H1 (cell line): ENCODE data around the gene ACACA. TPM values are rescaled to one million over a fixed set of nuclear protein-coding genes. Genes with fewer than 3 reads are reported as not detected.

Experiments
- CTCF ChIA-PET: fragments of 300-600 bp; sonication (Branson Sonifier 250); formaldehyde crosslinking; loops from one replicate; lab custom pipeline; 2021; ENCODE audit not compliant: partially characterized antibody; lab: Charles Lee
- POLR2A ChIA-PET: fragments of 300-600 bp; sonication (Branson Sonifier 250); formaldehyde crosslinking; loops from one replicate; lab custom pipeline; 2021; ENCODE audit warnings: inconsistent platforms; ENCODE audit not compliant: partially characterized antibody; lab: Charles Lee
- DNase-seq, 2 experiments: peaks; one replicate each; pipeline versions ENCODE4 v3.0.0 to v3.0.0-alpha.2; 2010 to 2022; ENCODE audit warnings: low spot score in 2 of 2, low read depth in 1 of 2, mixed read lengths in 1 of 2
- FAIRE-seq: peaks from 2 replicates; lab custom pipeline; 2011; peaks lifted over from hg19 to GRCh38; lab: Jason Lieb, UNC
- H2AFZ ChIP-seq: 2 replicates; pipeline ENCODE4 v1.8.1; 2012; ENCODE audit warnings: low read length, inconsistent platforms
- H2AK5ac ChIP-seq: 2 replicates; pipeline ENCODE4 v1.6.1; 2013; ENCODE audit warnings: low read depth, low read length
- H2BK120ac ChIP-seq: replicated peaks from 2 replicates; pipeline ENCODE3; 2013; ENCODE audit warnings: low read depth, low read length, inconsistent platforms
- H2BK12ac ChIP-seq: 2 replicates; pipeline ENCODE4 v1.6.1; 2013; ENCODE audit warnings: low read depth, low read length
- H2BK15ac ChIP-seq: 2 replicates; pipeline ENCODE4 v1.6.1; 2013; ENCODE audit warnings: low read length
- H2BK20ac ChIP-seq: 2 replicates; pipeline ENCODE4 v1.6.1; 2013; ENCODE audit warnings: low read length
- H2BK5ac ChIP-seq: 2 replicates; pipeline ENCODE4 v1.6.1; 2013; ENCODE audit warnings: low read depth, low read length
- H3K14ac ChIP-seq: 2 replicates; pipeline ENCODE4 v1.6.1; 2013; ENCODE audit warnings: inconsistent platforms; ENCODE audit not compliant: insufficient read length
- H3K18ac ChIP-seq: 2 replicates; pipeline ENCODE4 v1.6.1; 2013; ENCODE audit warnings: low read length; ENCODE audit errors: extremely low read depth
- H3K23ac ChIP-seq: 2 replicates; pipeline ENCODE4 v1.6.1; 2013; ENCODE audit warnings: inconsistent platforms; ENCODE audit not compliant: insufficient read length
- H3K23me2 ChIP-seq: 2 replicates; pipeline ENCODE4 v1.6.1; 2013; ENCODE audit warnings: low read depth, low read length
- H3K27ac ChIP-seq: 2 replicates; pipeline ENCODE4 v1.6.1; 2011; ENCODE audit warnings: low read depth, low read length, inconsistent platforms
- H3K27me3 ChIP-seq, 4 experiments: replicated peaks in 1 of 4; 1 replicate in 1 of 4; 2 replicates in 3 of 4; pipeline versions ENCODE4 v1.6.1 to v1.8.1; 2011 to 2013; ENCODE audit warnings: low read length in 3 of 4, mild to moderate bottlenecking in 3 of 4, inconsistent platforms in 2 of 4, mixed read lengths in 2 of 4, moderate library complexity in 1 of 4; ENCODE audit not compliant: control insufficient read depth in 3 of 4, insufficient read depth in 3 of 4; ENCODE audit errors: extremely low read depth in 1 of 4
- H3K36me3 ChIP-seq, 4 experiments: 2 replicates each; pipeline versions ENCODE4 v1.6.1 to v1.8.1; 2011 to 2013; ENCODE audit warnings: mild to moderate bottlenecking in 4 of 4, low read length in 3 of 4, moderate library complexity in 2 of 4, control low read depth in 1 of 4, inconsistent platforms in 1 of 4; ENCODE audit not compliant: insufficient read depth in 4 of 4, control insufficient read depth in 2 of 4
- H3K4ac ChIP-seq: replicated peaks from 2 replicates; pipeline ENCODE3; 2013; ENCODE audit warnings: low read length, low read depth, mixed read lengths, inconsistent platforms; ENCODE audit not compliant: insufficient read length
- H3K4me1 ChIP-seq, 4 experiments: replicated peaks in 1 of 4; 1 replicate in 1 of 4; 2 replicates in 3 of 4; pipeline versions ENCODE4 v1.6.1 to v1.8.1; 2011 to 2013; ENCODE audit warnings: low read length in 3 of 4, inconsistent platforms in 2 of 4, mixed read lengths in 1 of 4; ENCODE audit not compliant: insufficient read depth in 4 of 4, control insufficient read depth in 3 of 4
- H3K4me2 ChIP-seq, 2 experiments: 2 replicates each; pipeline versions ENCODE4 v1.6.1 to v1.8.1; 2011 to 2013; ENCODE audit warnings: low read depth in 2 of 2, low read length in 2 of 2, control low read depth in 1 of 2, inconsistent platforms in 1 of 2, mild to moderate bottlenecking in 1 of 2; ENCODE audit not compliant: insufficient read depth in 1 of 2
- H3K4me3 ChIP-seq, 4 experiments: fragments of 200-600, 300-600 bp in 1 of 4; sonication (generic), shearing (Covaris generic), sonication (Bioruptor Twin) in 1 of 4; 2 replicates each; pipeline versions ENCODE4 v1.5.1 to v1.8.1; 2011 to 2016; ENCODE audit warnings: low read length in 4 of 4, low read depth in 3 of 4, control low read depth in 2 of 4, inconsistent platforms in 2 of 4, mild to moderate bottlenecking in 2 of 4, mixed read lengths in 1 of 4, moderate library complexity in 1 of 4; ENCODE audit not compliant: insufficient read depth in 2 of 4; ENCODE audit errors: extremely low read depth in 1 of 4
- H3K56ac ChIP-seq: replicated peaks from 2 replicates; pipeline ENCODE3; 2013; ENCODE audit warnings: low read depth, mild to moderate bottlenecking, mixed read lengths, low read length, inconsistent platforms; ENCODE audit not compliant: insufficient read length
- H3K79me1 ChIP-seq: 2 replicates; pipeline ENCODE4 v1.6.1; 2013; ENCODE audit warnings: low read depth, low read length, control low read depth
- H3K79me2 ChIP-seq, 2 experiments: 2 replicates each; pipeline versions ENCODE4 v1.6.1 to v1.8.1; 2012 to 2013; ENCODE audit warnings: low read length in 2 of 2, mild to moderate bottlenecking in 2 of 2, inconsistent platforms in 1 of 2; ENCODE audit not compliant: insufficient read depth in 2 of 2, control insufficient read depth in 1 of 2
- H3K9ac ChIP-seq, 4 experiments: replicated peaks in 1 of 4; 1 replicate in 1 of 4; 2 replicates in 3 of 4; pipeline versions ENCODE4 v1.6.1 to v1.8.1; 2011 to 2013; ENCODE audit warnings: low read depth in 3 of 4, low read length in 3 of 4, control low read depth in 2 of 4, mild to moderate bottlenecking in 2 of 4, moderate library complexity in 2 of 4, inconsistent platforms in 1 of 4; ENCODE audit errors: extremely low read depth in 1 of 4
- H3K9me3 ChIP-seq, 2 experiments: 2 replicates each; pipeline versions ENCODE4 v1.6.1 to v1.8.1; 2012 to 2013; ENCODE audit warnings: mild to moderate bottlenecking in 2 of 2, moderate library complexity in 2 of 2, control low read depth in 1 of 2, inconsistent platforms in 1 of 2, low read depth in 1 of 2, low read length in 1 of 2, mixed read lengths in 1 of 2; ENCODE audit not compliant: insufficient read depth in 2 of 2
- H4K20me1 ChIP-seq, 2 experiments: replicated peaks in 1 of 2; 2 replicates each; pipeline versions ENCODE3 to v1.8.1; 2011 to 2013; ENCODE audit warnings: inconsistent platforms in 2 of 2, low read length in 2 of 2, mild to moderate bottlenecking in 1 of 2; ENCODE audit not compliant: insufficient read depth in 2 of 2, control insufficient read depth in 1 of 2
- H4K5ac ChIP-seq: 2 replicates; pipeline ENCODE4 v1.6.1; 2013; ENCODE audit warnings: low read length, low read depth, mixed read lengths, inconsistent platforms; ENCODE audit not compliant: insufficient read length
- H4K8ac ChIP-seq: 2 replicates; pipeline ENCODE4 v1.8.0; 2013; ENCODE audit warnings: mild to moderate bottlenecking, moderate library complexity, low read length, inconsistent platforms; ENCODE audit not compliant: insufficient read depth; ENCODE audit errors: extremely low read depth
- H4K91ac ChIP-seq: replicated peaks from 2 replicates; pipeline ENCODE3; 2013; ENCODE audit warnings: low read length, mixed read lengths, inconsistent platforms; ENCODE audit not compliant: insufficient read length
- MAFK ChIP-seq: IDR thresholded peaks from 2 replicates; pipeline ENCODE4 v1.6.1; 2012; ENCODE audit warnings: low read depth, mild to moderate bottlenecking, improper control_type of control experiment, low read length
- POLR2AphosphoS5 ChIP-seq: IDR thresholded peaks from 2 replicates; pipeline ENCODE4 v1.6.1; 2011; ENCODE audit warnings: low read depth, low read length
- WGBS, 2 experiments: shearing (Covaris generic) in 1 of 2; methylation state at CpG; one replicate each; pipeline versions ENCODE4 v1.1.6 to v1.1.7; 2013 to 2015; ENCODE audit warnings: low lambda C conversion rate in 2 of 2, mixed read lengths in 2 of 2, inconsistent platforms in 1 of 2, low coverage in 1 of 2, missing lambda C conversion rate in 1 of 2; ENCODE audit not compliant: insufficient replicate concordance in 2 of 2, insufficient coverage in 1 of 2, insufficient read length in 1 of 2; ENCODE audit errors: extremely low coverage in 1 of 2, missing lambda C conversion rate in 1 of 2; 5-methylcytosine and 5-hydroxymethylcytosine counted together
- polyA plus RNA-seq, 7 experiments: library from polyadenylated mRNA; depleted of rRNA in 3 of 7; stranded (reverse) in 5 of 7; unstranded in 2 of 7; fragments of >200 nt in 5 of 7; fragments of 200-250 nt in 2 of 7; gene quantifications; 1 replicate in 5 of 7; 2 replicates in 1 of 7; 4 replicates in 1 of 7; pipeline versions ENCODE4 v1.2.1 to v1.2.3, GENCODE V29; 2011 to 2013; ENCODE audit warnings: missing spikeins in 2 of 7, mixed read lengths in 2 of 7
- total RNA-seq: library from RNA; stranded (reverse); fragmentation: NEBNext Ultra II Directional; extraction: Animal tissue kit (Norgen Biotek cat#: 25700); gene quantifications from 2 replicates; pipeline ENCODE4 v1.2.1, GENCODE V29; 2021

The ACACA gene
- total and polyA plus RNA-seq, 2 of the 8 experiments (the other 6 are each of a cell fraction or from before 2014, with no cell fraction given): 74.0 to 160 TPM

- no peak overlapping the region for H3K27ac ChIP-seq
- FAIRE-seq (no peak), DNase-seq (peak in 1 of 2 experiments; percentile 32)
- H3K18ac ChIP-seq: no peak overlapping the region
- H3K79me2 ChIP-seq: peaks cover 0 to 45% of the 10 kb centered on the region in 2 experiments; a peak in 3 of 4 replicates
- H3K4me2 ChIP-seq: no peak overlapping the region
- no peak overlapping the region for H3K14ac ChIP-seq
- TF ChIP-seq POLR2AphosphoS5 (0 out of 2 replicates have a peak, but pooled peaks have one; percentile 34), MAFK (no peak; the same call in 1 of the 2 replicates)
- no peak overlapping the region for H3K4me3 ChIP-seq
- H3K4me1 ChIP-seq: peaks cover 5 to 12% (median 9%) of the 10 kb centered on the region in 4 experiments; a peak in 5 of 7 replicates
- H2BK20ac ChIP-seq: no peak overlapping the region; the same call in 1 of the 2 replicates
- H3K4ac ChIP-seq: no peak overlapping the region
- ChIA-PET CTCF (no interaction called here), POLR2A (interaction anchor here (1.3 kb wide), 1 partner anchor 8 kb away, joined by 5 read pairs; no protein-coding TSS in a partner anchor)
- H2BK15ac ChIP-seq: no peak overlapping the region
- no peak overlapping the region for H2AFZ ChIP-seq
- H4K20me1 ChIP-seq: peaks cover 0 to 5% of the 10 kb centered on the region in 2 experiments
- H4K91ac ChIP-seq: no peak overlapping the region
- H3K36me3 ChIP-seq: peaks cover 0 to 4% (median 0%) of the 10 kb centered on the region in 4 experiments; a peak in 2 of 8 replicates
- no peak overlapping the region for H3K9ac ChIP-seq
- no peak overlapping the region for H2BK120ac ChIP-seq
- H3K23me2 ChIP-seq: no peaks in the 10 kb centered on the region
- H2AK5ac ChIP-seq: no peak overlapping the region
- no peak overlapping the region for H4K5ac ChIP-seq
- no peak overlapping the region for H4K8ac ChIP-seq
- H3K79me1 ChIP-seq: no peaks in the 10 kb centered on the region
- H3K27me3 ChIP-seq: no peaks in the 10 kb centered on the region
- WGBS, 2 experiments: 89% methylated on average over 4 of the region's 4 CpGs; no CpG with 5 or more reads in 1 of the 2 experiments
- H2BK5ac ChIP-seq: 0 out of 2 replicates have a peak overlapping the region, but pooled peaks have one; percentile 13
- H3K23ac ChIP-seq: no peak overlapping the region
- H3K9me3 ChIP-seq: no peaks in the 10 kb centered on the region
- H3K56ac ChIP-seq: no peak overlapping the region
- H2BK12ac ChIP-seq: no peak overlapping the region
These were observed 105.3 kb downstream of the ACACA start for GRCh38 chr17:37301288-37301687.
